Hepatocyte (in vitro differentiated cells): ENCODE measurements around the gene LUC7L. TPM values are rescaled to one million over a fixed set of nuclear protein-coding genes. Genes with fewer than 3 reads are reported as not detected.

Experiments
- DNase-seq: peaks from one replicate; pipeline ENCODE4 v3.0.0-alpha.2; 2016; ENCODE audit warnings: low spot score
- H2AFZ ChIP-seq: fragments of 200-600 bp; sonication (generic); 2 replicates; pipeline ENCODE4 v1.6.0; 2016; ENCODE audit warnings: antibody characterized with exemption, mild to moderate bottlenecking
- H3K27ac ChIP-seq: fragments of 200-600 bp; sonication (generic); 2 replicates; pipeline ENCODE4 v1.5.1; 2016; ENCODE audit warnings: mild to moderate bottlenecking
- H3K27me3 ChIP-seq: fragments of 200-600 bp; sonication (generic); 2 replicates; pipeline ENCODE4 v1.6.1; 2016
- H3K36me3 ChIP-seq: fragments of 200-600 bp; sonication (generic); replicated peaks from 2 replicates; pipeline ENCODE4 v1.5.1; 2016; ENCODE audit warnings: low read depth; ENCODE audit not compliant: insufficient read depth
- H3K4me1 ChIP-seq: fragments of 200-600 bp; sonication (generic); 2 replicates; pipeline ENCODE4 v1.5.1; 2016; ENCODE audit warnings: mild to moderate bottlenecking, moderate library complexity; ENCODE audit not compliant: insufficient read depth
- H3K4me2 ChIP-seq: fragments of 200-600 bp; sonication (generic); 2 replicates; pipeline ENCODE4 v1.6.0; 2016
- H3K4me3 ChIP-seq: fragments of 200-600 bp; sonication (generic); 2 replicates; pipeline ENCODE4 v1.5.1; 2016; ENCODE audit warnings: mild to moderate bottlenecking
- H3K79me2 ChIP-seq: fragments of 200-600 bp; sonication (generic); 2 replicates; pipeline ENCODE4 v1.6.0; 2017; ENCODE audit warnings: mild to moderate bottlenecking
- H3K9me2 ChIP-seq: fragments of 200-600 bp; sonication (generic); replicated peaks from 2 replicates; pipeline ENCODE4 v1.6.0; 2017; ENCODE audit warnings: mild to moderate bottlenecking; ENCODE audit not compliant: insufficient read depth
- H3K9me3 ChIP-seq: fragments of 200-600 bp; sonication (generic); 2 replicates; pipeline ENCODE4 v1.5.1; 2016; ENCODE audit warnings: low read depth, mild to moderate bottlenecking
- H4K20me1 ChIP-seq: fragments of 200-600 bp; sonication (generic); 2 replicates; pipeline ENCODE4 v1.6.0; 2016; ENCODE audit warnings: mild to moderate bottlenecking; ENCODE audit not compliant: insufficient read depth, poor library complexity, severe bottlenecking
- CTCF ChIP-seq: fragments of 200-600 bp; sonication (generic); IDR thresholded peaks from 2 replicates; pipeline ENCODE4 v1.5.1; 2016; ENCODE audit warnings: antibody characterized with exemption, mild to moderate bottlenecking; ENCODE audit not compliant: poor library complexity
- EZH2 ChIP-seq: fragments of 200-600 bp; sonication (generic); IDR thresholded peaks from 2 replicates; pipeline ENCODE4 v1.6.1; 2016; ENCODE audit warnings: antibody characterized with exemption, mild to moderate bottlenecking, borderline replicate concordance
- EZH2phosphoT487 ChIP-seq: fragments of 200-600 bp; sonication (generic); IDR thresholded peaks from one replicate; pipeline ENCODE4 v1.6.1; 2018; ENCODE audit warnings: antibody characterized with exemption, mild to moderate bottlenecking, low read depth, moderate library complexity; ENCODE audit not compliant: unreplicated experiment, severe bottlenecking
- WGBS: methylation state at CpG from one replicate; pipeline ENCODE4 v1.1.6; 2016; ENCODE audit warnings: low lambda C conversion rate; ENCODE audit errors: missing lambda C conversion rate; 5-methylcytosine and 5-hydroxymethylcytosine counted together
- polyA plus RNA-seq: library from polyadenylated mRNA; unstranded; fragments of >200 nt; fragmentation: Nextera tagmentation; extraction: Ambion mirVana; gene quantifications from 2 replicates; pipeline ENCODE4 v1.2.1, GENCODE V29; 2016
- total RNA-seq: library from RNA; depleted of rRNA; stranded (reverse); fragments of >200 nt; gene quantifications from 2 replicates; pipeline ENCODE4 v1.2.3, GENCODE V29; 2014

LUC7L gene
- total and polyA plus RNA-seq, 2 experiments from 2014 or later = 75.2 to 75.4 TPM

GRCh38 chr16:263182-263774, 34.0 kb upstream of the LUC7L start:
- no peaks in the 10 kb centered on the region for H3K27me3 ChIP-seq
- no peak overlapping the region for H2AFZ ChIP-seq
- 97% methylated on average over 35 of the region's 35 CpGs for WGBS
- H3K27ac ChIP-seq = no peak overlapping the region
- H3K4me3 ChIP-seq = no peak overlapping the region
- no peak for DNase-seq
- H3K9me3 ChIP-seq = no peaks in the 10 kb centered on the region
- no peaks in the 10 kb centered on the region for H3K36me3 ChIP-seq
- H4K20me1 ChIP-seq = no peaks in the 10 kb centered on the region
- no peaks in the 10 kb centered on the region for H3K79me2 ChIP-seq
- H3K4me2 ChIP-seq = no peak overlapping the region
- TF ChIP-seq CTCF (no peak), EZH2 (no peak), EZH2phosphoT487 (no peak)
- H3K9me2 ChIP-seq = no peaks in the 10 kb centered on the region
- H3K4me1 ChIP-seq = no peaks in the 10 kb centered on the region

DNA sequence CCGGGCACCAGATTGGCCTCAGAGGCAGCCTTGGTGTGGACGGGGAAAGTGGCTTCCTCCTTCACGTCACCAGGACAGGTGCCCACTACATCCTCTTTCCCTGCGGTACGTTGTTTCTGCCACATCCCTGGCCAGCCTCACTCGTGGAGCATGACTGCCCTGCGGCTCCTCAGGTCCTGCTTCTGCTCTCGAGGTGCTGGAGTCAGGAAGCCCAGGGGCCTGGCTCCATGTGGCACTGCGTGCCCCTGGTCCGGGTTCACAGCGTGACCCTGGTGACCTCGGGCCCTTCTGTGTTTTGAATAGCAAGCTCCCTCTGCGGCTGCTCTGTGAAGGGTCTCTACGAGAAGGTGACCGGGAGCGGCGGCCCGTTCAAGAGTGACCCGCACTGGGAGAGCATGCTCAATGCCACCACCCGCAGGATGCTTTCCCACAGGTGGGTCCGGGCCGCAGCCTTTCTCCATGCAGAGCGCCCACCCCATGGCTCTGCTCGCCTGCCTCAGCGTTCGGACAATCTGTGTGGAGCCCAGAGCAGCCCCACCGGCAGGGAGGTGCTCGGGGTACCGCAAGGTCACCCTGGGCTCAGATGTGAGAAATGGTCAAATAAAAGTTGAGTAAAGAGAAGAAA, 33.0 kb upstream of the LUC7L start:
- no peak for DNase-seq
- WGBS = 97% methylated on average over 29 of the region's 29 CpGs
- Histone ChIP-seq H3K36me3 (no peaks in the 10 kb centered on the region), H3K79me2 (no peaks in the 10 kb centered on the region), H3K9me2 (no peaks in the 10 kb centered on the region), H2AFZ (no peak overlapping the region), H3K27ac (no peak overlapping the region), H3K4me2 (no peak overlapping the region), H3K27me3 (no peaks in the 10 kb centered on the region), H4K20me1 (no peaks in the 10 kb centered on the region), H3K9me3 (no peaks in the 10 kb centered on the region), H3K4me3 (no peak overlapping the region), H3K4me1 (no peaks in the 10 kb centered on the region)
- TF ChIP-seq EZH2 (no peak), CTCF (no peak), EZH2phosphoT487 (no peak)

DNA sequence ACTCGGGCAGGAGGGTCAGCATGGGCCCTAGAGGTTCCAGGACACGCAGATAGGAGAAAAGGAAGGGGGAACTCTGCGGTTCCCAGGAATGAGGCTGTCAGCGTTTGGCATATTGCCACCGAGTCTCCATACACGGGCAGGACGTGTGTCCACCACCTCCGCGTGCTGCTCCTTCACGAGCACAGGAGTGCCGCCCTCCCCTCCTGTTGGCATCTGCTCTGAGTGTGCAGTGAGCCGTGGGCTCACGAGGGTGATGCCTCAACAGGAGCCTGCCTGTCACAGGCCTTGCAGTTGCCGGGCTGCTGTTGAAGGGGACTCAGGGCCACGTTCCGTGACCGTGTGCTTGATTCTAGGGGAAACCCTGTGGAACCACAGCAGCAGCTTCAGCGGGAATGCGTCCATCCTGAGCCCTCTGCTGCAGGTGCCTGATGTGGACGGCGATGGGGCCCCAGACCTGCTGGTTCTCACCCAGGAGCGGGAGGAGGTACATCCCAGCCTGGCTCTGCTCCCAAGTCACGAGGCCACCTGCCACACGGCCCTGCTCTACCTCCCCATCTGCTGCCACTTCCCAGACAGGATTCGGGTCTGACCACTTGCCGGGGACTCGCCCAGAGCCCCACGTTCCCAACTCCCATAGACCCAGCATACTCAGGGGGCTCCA, 31.9 kb upstream of the LUC7L start:
- no peaks in the 10 kb centered on the region for H4K20me1 ChIP-seq
- no peak for TF ChIP-seq EZH2
- TF ChIP-seq EZH2phosphoT487 = no peak
- no peak for TF ChIP-seq CTCF
- H3K4me1 ChIP-seq = no peaks in the 10 kb centered on the region
- H3K9me2 ChIP-seq = no peaks in the 10 kb centered on the region
- H2AFZ ChIP-seq = no peak overlapping the region
- H3K79me2 ChIP-seq = no peaks in the 10 kb centered on the region
- H3K9me3 ChIP-seq = no peaks in the 10 kb centered on the region
- no peaks in the 10 kb centered on the region for H3K36me3 ChIP-seq
- no peak overlapping the region for H3K27ac ChIP-seq
- no peak overlapping the region for H3K4me3 ChIP-seq
- no peak for DNase-seq
- 95% methylated on average over 27 of the region's 28 CpGs for WGBS
- no peak overlapping the region for H3K4me2 ChIP-seq
- H3K27me3 ChIP-seq = no peaks in the 10 kb centered on the region
